Activated CD8-positive, alpha-beta memory T cell treated with anti-CD3 and anti-CD28 coated beads for 1 hour (primary cell): ENCODE data around the gene CDT1.
"Not testable (repeated sequence)": the region's sequence is repeated elsewhere in the genome, so short reads cannot be mapped to it uniquely, and the experiment has no call there.

Experiments used
- DNase-seq, 2 donors: peaks; one replicate each; pipeline ENCODE4 v3.0.0-alpha.2; 2020; ENCODE audit warnings: low read depth in 1 of 2; ENCODE audit errors: extremely low read depth in 1 of 2

CDT1 gene

GRCh38 chr16:88782454-88783390 is 20.9 kb upstream of the CDT1 start:
- DNase-seq = no peak

- no peak for DNase-seq
Measured at GRCh38 chr16:88783391-88784073, 20.1 kb upstream of the CDT1 start.

DNA sequence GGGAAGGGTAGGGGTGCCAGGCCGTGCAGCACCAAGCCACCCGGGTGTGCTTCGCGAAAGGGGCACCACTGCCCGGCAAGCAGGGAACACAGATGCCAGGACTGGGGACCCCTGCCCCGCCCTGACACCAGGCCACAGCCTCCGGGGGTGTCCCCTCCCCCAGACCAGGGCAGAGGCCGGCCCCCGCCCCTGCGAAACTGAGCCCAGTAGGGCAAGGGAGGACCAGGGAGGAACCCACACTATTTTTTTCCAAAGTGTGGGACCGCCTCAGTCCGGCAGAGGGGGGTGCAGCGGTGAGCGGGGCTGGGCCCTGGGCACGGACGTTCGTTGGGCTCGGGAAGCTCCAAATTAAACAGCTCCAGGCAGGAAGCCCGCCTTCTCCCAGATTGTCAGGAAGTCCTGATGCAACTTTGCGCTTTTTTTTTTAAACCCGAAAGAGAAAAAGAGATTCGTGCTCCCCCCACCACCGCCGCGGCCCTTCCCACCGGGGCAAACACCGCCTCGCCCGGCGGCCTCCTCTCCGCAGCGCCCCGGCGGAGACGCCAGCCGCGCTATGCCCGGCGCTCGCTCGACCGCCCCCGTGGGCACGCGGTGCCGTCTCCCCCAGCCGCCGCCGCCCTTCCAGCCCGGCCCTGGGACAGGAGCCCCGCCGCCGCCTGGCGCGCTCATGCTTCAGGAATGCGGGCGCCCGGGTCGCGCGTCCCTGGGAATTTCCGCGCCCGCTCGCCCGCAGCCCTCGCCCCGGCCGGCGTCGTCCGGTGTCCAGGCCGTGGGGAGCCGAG is 19.3 kb upstream of the CDT1 start:
- no peak for DNase-seq

DNA sequence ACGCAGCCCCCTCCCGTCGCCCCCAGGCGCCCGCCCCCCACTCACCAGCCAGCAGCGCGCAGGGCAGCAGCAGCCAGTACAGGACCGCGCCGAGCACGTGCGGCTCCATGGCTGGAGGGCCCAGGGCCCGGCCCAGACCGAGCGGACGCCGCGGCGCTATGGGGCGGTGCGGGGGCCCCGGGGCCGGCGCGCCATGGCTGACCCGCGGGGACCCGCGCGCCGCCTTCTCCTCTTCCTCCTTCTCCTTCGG is 18.8 kb upstream of the CDT1 start:
- DNase-seq = no peak

GRCh38 chr16:88785106-88785924 is 18.3 kb upstream of the CDT1 start, which contains the start of gene PIEZO1:
Gene PIEZO1 (minus strand): TSS chr16:88785220. CDS start chr16:88784964, 256 bp downstream.
- DNase-seq = peak; percentile 51 to 84

DNA sequence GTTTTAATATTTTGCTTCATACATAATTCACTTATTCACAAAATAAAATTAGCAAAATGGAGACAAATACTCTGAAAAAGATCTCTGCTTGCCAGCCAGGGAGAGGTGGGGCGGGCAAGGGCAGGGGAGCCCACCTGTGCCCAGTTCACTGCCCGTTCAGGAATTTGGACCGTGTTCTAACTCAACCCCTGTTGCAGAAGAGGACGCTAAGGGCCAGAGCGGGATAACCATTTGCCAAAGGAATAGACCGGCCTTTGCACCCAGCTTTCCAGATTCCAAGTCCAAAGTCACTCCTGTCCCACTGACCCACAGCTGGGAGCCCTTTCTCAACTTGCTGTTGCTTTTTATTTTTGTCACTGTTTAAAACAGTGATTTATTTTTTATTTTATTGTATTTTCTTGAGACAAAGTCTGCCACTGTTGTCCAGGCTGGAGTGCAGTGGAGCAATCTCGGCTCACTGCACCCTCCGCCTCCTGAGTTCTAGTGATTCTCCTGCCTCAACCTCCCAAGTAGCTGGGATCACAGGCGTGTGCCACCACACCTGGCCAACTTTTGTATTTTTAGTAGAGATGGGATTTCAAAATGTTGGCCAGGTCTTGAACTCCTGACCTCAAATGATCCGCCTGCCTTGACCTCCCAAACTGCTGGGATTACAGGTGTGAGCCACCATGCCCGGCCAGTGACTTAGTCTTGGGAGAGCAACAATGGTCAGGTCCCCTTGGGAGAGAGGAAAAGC is 15.8 kb upstream of the CDT1 start:
- DNase-seq = no peak

DNA sequence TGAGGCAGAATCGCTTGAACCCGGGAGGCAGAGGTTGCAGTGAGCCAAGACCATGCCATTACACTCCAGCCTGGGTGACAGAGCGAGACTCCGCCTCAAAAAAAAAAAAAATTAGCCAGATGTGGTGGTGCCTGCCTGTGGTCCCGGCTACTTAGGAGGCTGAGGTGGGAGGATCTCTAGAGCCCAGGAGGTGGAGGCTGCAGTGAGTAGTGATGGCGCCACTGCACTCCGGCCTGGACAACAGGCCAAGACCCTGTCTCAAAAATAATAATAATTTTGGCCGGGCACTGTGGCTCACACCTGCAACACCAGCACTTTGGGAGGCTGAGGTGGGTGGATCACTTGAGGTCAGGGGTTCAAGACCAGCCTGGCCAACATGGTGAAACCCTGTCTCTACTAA is 14.8 kb upstream of the CDT1 start:
- not testable (repeated sequence) for DNase-seq

DNA sequence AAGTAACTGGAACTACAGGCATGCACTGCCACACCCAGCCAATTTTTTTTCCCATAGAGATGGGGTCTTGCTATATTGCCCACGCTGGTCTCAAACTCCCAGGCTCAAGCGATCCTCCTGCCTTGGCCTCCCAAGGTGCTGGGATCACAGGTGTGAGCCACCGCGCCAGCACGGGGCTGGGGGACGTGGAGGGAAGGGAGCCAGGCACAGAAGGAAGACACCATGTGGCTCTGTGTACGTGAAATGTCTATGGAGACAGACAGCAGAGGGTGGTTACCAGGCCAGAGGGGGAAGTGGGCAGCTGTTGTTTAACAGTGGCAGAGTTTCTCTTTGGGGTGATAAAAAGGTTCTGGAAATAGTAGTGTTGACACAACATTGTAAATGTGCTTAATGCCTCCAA is 14.0 kb upstream of the CDT1 start:
- no peak for DNase-seq

GRCh38 chr16:88790312-88791211 is 13.0 kb upstream of the CDT1 start:
- no peak for DNase-seq

GRCh38 chr16:88792078-88792550 is 11.5 kb upstream of the CDT1 start:
- DNase-seq = no peak

- no peak for DNase-seq
Measured at GRCh38 chr16:88792668-88793250, 10.8 kb upstream of the CDT1 start.

DNA sequence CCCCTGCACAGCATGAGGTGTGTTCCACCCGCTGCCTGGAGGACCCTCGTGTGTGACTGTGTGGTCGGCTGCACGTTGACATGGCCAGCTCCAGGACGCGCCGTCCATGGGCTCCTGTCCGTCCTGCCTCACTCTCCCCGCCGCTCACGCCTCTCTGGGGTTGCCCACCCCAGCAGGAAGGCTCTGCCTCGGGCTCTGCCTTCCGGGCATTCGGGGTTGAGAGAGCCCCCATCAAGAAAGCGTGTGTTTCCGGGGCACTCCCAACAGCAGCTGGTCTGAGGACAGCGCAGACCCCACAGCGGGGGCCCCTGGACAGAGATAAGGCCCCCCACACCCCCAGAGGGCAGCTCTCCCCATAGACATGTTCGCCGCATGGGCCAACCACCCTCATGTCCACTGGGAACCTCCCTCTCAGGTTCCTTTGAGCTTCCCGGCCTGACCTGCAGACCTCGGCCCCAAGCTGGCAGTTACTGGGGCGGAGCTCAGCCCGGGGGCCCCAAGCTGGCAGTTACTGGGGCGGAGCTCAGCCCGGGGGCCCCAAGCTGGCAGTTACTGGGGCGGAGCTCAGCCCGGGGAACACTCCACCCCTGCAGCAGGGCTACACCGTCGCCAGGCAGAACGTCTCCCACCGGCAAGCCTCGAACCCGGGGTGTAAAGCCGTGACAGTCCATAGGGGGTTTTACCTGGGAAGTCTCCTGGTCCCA is 10.2 kb upstream of the CDT1 start:
- no peak for DNase-seq

GRCh38 chr16:88796278-88796677 is 7.3 kb upstream of the CDT1 start:
- no peak for DNase-seq

DNA sequence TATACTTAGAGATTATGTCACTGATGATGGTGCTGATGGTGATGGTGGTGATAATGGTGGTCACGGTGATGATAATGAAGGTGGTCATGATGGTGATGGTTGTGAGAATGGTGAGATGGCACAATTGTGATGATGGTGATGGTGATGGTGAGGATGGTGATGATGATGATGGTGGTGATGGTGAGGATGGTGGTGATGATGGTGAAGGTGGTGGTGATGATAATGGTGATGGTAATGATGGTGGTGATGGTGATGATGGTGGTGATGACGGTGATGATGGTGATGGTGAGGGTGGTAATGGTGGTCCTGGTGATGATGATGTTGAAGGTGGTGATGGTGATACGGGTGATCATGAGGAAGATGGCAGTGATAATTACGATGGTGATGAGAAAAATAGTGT is 5.5 kb upstream of the CDT1 start:
- DNase-seq = no peak

GRCh38 chr16:88798772-88799455 is 4.7 kb upstream of the CDT1 start:
- no peak for DNase-seq

DNA sequence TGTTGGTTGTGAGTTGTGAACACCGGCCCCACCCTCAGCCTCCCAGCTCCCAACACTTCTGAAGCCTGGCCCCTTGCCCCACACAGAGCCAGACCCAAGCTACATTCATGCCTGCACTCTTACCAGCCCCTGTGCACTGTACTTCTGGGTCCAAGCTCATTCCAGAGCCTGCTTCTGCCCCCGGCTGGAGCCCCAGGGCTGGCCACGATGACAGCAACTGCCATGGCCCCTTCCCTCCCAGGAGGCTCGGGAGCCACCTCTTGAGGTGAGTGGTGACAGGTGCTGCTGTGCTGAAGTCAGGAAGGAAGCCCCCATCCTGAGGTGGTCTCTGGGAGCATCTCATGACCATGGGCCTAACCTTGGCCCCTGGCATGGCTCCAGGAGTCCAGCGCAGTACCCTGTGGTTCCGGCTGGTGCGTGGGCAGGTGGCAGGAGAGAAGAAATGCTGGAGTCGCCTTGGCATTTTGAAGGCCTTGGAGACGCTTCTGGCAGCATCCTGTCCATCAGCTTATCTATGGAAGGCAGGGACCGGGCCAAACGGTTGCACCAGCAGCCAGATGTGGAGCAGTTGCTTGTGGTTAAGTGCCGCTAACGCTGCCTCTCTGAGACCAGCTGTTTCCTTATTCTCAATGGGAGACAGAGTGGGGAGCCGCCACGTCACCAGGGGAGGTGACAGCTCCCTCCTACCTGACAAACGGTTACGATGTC is 3.9 kb upstream of the CDT1 start:
- no peak for DNase-seq

DNA sequence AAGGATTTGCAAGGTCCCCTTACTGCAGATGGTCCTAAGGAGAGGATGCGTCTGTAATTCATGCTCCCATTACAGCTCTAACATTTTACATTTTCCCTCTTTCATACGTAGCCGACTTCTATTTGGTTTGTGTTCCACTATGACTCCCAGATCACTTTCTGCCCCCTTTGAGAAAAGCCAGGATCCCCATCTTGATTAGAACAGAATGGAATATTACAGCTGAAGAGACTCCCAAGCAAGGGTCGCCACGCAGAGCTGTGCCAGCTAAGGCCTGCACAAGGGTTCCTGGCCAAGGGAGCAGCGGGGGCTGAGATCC is 3.4 kb upstream of the CDT1 start:
- DNase-seq = no peak
